Measurements from ENCODE around the gene TBXA2R. TPM values are rescaled to one million over a fixed set of nuclear protein-coding genes. Genes with fewer than 3 reads are reported as not detected.
A peak's percentile ranks its signal among the peaks of the same experiment; 100 is the strongest.

The TBXA2R gene
- total and polyA plus RNA-seq, 2 donors from 2014 or later = 6.7 to 8.8 TPM

DNA sequence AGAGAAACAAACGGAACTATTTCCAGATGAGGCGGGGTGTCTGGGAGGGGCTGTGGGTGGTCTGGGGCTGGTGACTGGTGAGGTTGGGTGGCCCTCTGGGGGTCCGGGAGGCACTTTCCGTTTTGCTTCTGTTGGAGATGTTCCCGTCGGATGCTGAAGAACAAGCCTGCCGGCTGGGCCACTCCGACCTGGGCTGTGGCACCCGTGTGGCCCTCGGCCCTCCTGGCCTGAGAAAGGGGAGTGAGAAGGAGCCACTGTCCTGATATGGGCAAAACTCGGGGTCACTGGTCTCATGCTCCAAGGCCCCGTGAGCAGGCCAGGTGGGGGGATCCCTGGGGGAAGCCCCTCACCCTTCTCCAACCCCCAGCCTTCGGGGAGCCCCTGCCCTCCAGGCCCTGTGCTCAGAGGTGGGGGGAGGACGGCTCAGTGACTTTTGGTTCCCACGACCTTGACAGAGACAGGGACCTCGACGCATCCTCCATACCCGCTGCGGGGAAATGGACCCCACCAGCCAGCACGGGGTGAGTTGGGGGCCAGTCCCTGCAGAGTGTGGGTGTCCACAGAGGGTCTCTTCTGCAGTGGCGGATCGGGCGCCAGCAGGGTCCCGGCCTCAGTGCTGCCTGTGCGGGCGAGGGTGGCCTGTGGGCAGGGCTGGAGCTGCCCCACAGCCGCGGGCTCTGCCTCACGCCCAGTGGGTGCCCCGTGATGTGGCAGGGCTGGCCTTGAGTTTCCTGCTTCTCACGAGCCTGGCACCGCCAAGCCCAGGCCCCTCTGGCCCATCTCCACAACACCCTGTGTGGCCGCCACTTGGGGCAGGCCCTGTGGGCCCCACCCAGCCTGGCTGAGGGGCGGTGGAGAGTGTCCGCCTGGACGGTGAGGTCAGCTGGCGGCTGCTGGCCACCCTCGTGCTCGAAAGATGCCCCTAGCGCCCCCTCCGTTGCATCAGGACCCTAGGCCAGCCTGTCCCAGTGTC, 4.4 kb upstream of the TBXA2R start:
- no peak for FAIRE-seq
- intact Hi-C loops (cut with DNase I) = no loop called here
- Histone ChIP-seq H3K4me3 (ENCODE audit: low read length in 3 of 3) (no peak overlapping the region), H3K9ac (ENCODE audit: low read length in 3 of 3) (no peak overlapping the region), H3K27ac (ENCODE audit: low read depth in 2 of 2, low read length in 2 of 2) (no peak overlapping the region), H3K36me3 (ENCODE audit: control insufficient read depth in 2 of 3, insufficient read depth in 3 of 3, low read length in 3 of 3) (peaks cover 0 to 2% (median 0%) of the 10 kb centered on the region in 3 donors), H3K27me3 (ENCODE audit: control insufficient read depth, insufficient read depth, low read length) (peaks cover under 1% of the 10 kb centered on the region), H3K4me1 (ENCODE audit: control insufficient read depth in 2 of 3, insufficient read depth in 2 of 3, low read depth in 1 of 3, low read length in 3 of 3) (peaks cover 0 to 14% (median 0%) of the 10 kb centered on the region in 3 donors), H3K9me3 (ENCODE audit: control insufficient read depth in 2 of 3, insufficient read depth in 1 of 3, low read length in 3 of 3) (no peaks in the 10 kb centered on the region)
- DNase-seq = no peak
- no peak for TF ChIP-seq CTCF (IDR thresholded peaks at IDR 0.05; ENCODE audit: borderline replicate concordance, extremely low read depth, insufficient read depth)

GRCh38 chr19:3609779-3610719, 3.4 kb upstream of the TBXA2R start:
- Histone ChIP-seq H3K36me3 (ENCODE audit: control insufficient read depth in 2 of 3, insufficient read depth in 3 of 3, low read length in 3 of 3) (peaks cover 0 to 2% (median 0%) of the 10 kb centered on the region in 3 donors), H3K4me3 (ENCODE audit: low read length in 3 of 3) (no peak overlapping the region), H3K9me3 (ENCODE audit: control insufficient read depth in 2 of 3, insufficient read depth in 1 of 3, low read length in 3 of 3) (peaks cover 0 to 2% (median 0%) of the 10 kb centered on the region in 3 donors), H3K27ac (ENCODE audit: low read depth in 2 of 2, low read length in 2 of 2) (peak overlapping the region in 1 of 2 donors; percentile 23), H3K27me3 (ENCODE audit: control insufficient read depth, insufficient read depth, low read length) (peaks cover 9% of the 10 kb centered on the region), H3K4me1 (ENCODE audit: control insufficient read depth in 2 of 3, insufficient read depth in 2 of 3, low read depth in 1 of 3, low read length in 3 of 3) (peaks cover 4 to 22% (median 4%) of the 10 kb centered on the region in 3 donors), H3K9ac (ENCODE audit: low read length in 3 of 3) (no peak overlapping the region)
- TF ChIP-seq CTCF (IDR thresholded peaks at IDR 0.05; ENCODE audit: borderline replicate concordance, extremely low read depth, insufficient read depth) = no peak
- intact Hi-C loops (cut with DNase I) = no loop called here
- peak in 1 of 5 donors; percentile 48 for DNase-seq
- FAIRE-seq = no peak

GRCh38 chr19:3608750-3609322, 2.2 kb upstream of the TBXA2R start:
- H3K4me1 ChIP-seq (ENCODE audit: control insufficient read depth in 2 of 3, insufficient read depth in 2 of 3, low read depth in 1 of 3, low read length in 3 of 3) = peaks cover 4 to 26% (median 4%) of the 10 kb centered on the region in 3 donors
- peak in 2 of 5 donors; percentile 41 to 87 for DNase-seq
- peaks cover 0 to 2% (median 0%) of the 10 kb centered on the region in 3 donors for H3K36me3 ChIP-seq (ENCODE audit: control insufficient read depth in 2 of 3, insufficient read depth in 3 of 3, low read length in 3 of 3)
- peaks cover 9% of the 10 kb centered on the region for H3K27me3 ChIP-seq (ENCODE audit: control insufficient read depth, insufficient read depth, low read length)
- intact Hi-C loops (cut with DNase I) = no loop called here
- no peak for FAIRE-seq
- H3K9ac ChIP-seq (ENCODE audit: low read length in 3 of 3) = no peak overlapping the region
- H3K9me3 ChIP-seq (ENCODE audit: control insufficient read depth in 2 of 3, insufficient read depth in 1 of 3, low read length in 3 of 3) = peaks cover 0 to 2% (median 0%) of the 10 kb centered on the region in 3 donors
- H3K4me3 ChIP-seq (ENCODE audit: low read length in 3 of 3) = no peak overlapping the region
- TF ChIP-seq CTCF (IDR thresholded peaks at IDR 0.05; ENCODE audit: borderline replicate concordance, extremely low read depth, insufficient read depth) = no peak
- H3K27ac ChIP-seq (ENCODE audit: low read depth in 2 of 2, low read length in 2 of 2) = peak overlapping the region; percentile 23 to 32
